Testis (tissue), 3 donors: ENCODE data around the gene PTPRN2. TPM values are rescaled to one million over a fixed set of nuclear protein-coding genes. Genes with fewer than 3 reads are reported as not detected.

Experiments
- DNase-seq: peaks from one replicate; pipeline ENCODE4 v3.0.0-alpha.2; 2019
- H3K27ac ChIP-seq, 2 donors: fragments of 200-600 bp; sonication (generic); one replicate each; pipeline ENCODE4 v1.5.1; 2019
- H3K27me3 ChIP-seq: fragments of 200-600 bp; sonication (generic); one replicate; pipeline ENCODE4 v1.5.1; 2019
- H3K36me3 ChIP-seq: fragments of 200-600 bp; sonication (generic); one replicate; pipeline ENCODE4 v1.5.1; 2017; ENCODE audit warnings: low read depth; ENCODE audit errors: missing control alignments
- H3K4me1 ChIP-seq: fragments of 200-600 bp; sonication (generic); one replicate; pipeline ENCODE4 v1.5.1; 2019
- H3K4me3 ChIP-seq, 2 donors: fragments of 200-600 bp; sonication (generic); one replicate each; pipeline ENCODE4 v1.5.1; 2017 to 2019
- H3K9me3 ChIP-seq: fragments of 200-600 bp; sonication (generic); one replicate; pipeline ENCODE4 v1.5.1; 2017
- POLR2A ChIP-seq: fragments of 450-650 bp; IDR thresholded peaks from one replicate; pipeline ENCODE4 v1.6.1; 2017; ENCODE audit warnings: antibody characterized with exemption, mild to moderate bottlenecking, moderate library complexity
- WGBS, 2 donors: methylation state at CpG; one replicate each; pipeline ENCODE4 v1.1.5; 2018; 5-methylcytosine and 5-hydroxymethylcytosine counted together
- intact Hi-C: fragments of 100-400 bp; cut with DNase I; formaldehyde crosslinking; loops from one replicate; pipeline ENCODE4 v1.15.1; 2023; ENCODE audit warnings: low total_unique reads
- polyA plus RNA-seq: library from polyadenylated mRNA; stranded (reverse); fragments of 350-450 nt; fragmentation: Illumina TruSeq; extraction: RNeasy Lipid Tissue Mini Kit (QIAGEN cat#74804); gene quantifications from one replicate; pipeline ENCODE4 v1.2.3, GENCODE V29; 2014; ENCODE audit warnings: low read depth, low replicate concordance; ENCODE audit not compliant: insufficient read depth
- total RNA-seq, 2 donors: library from RNA; depleted of rRNA; stranded (reverse); fragments of >200 nt; gene quantifications; one replicate each; pipeline ENCODE4 v1.2.3, GENCODE V29; 2016
- TF ChIP-seq, protein P1 (sequence below), 3 experiments: fragments of 450-650 bp in 2 of 3; fragments of 200-600 bp in 1 of 3; sonication (generic) in 1 of 3; IDR thresholded peaks; one replicate each; pipeline ENCODE4 v1.5.1; 2016 to 2019; ENCODE audit warnings: antibody characterized with exemption in 3 of 3, mild to moderate bottlenecking in 2 of 3, moderate library complexity in 1 of 3

PTPRN2 gene
- total and polyA plus RNA-seq, 3 donors from 2014 or later: 9.3 to 10.8 (median 9.8) TPM

DNA sequence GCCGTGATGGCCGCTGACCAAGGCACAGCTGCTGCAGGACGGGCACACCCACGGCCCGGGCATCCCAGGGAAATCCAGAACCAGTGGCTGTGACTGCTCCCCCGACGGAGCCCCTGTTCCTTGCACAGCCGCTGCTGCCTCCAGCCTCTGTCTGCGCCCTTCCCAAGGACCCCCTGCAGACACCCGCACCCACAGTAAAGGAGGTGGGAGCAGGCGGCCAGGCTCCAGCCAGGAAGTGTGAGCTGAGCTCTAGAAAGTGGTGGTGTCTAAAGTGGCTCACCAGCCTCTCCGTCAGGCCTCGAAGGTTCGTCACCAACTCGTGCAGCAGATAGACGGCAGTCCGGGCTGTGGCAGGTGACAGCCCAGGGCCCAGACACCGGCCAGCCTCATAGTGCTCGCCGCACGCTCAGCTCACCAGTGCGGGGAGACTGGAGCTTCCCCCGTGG lies 944.1 kb downstream of the PTPRN2 start:
- WGBS, 2 donors: 80 to 92% methylated on average over 4 to 23 of the region's 23 CpGs
- intact Hi-C loops: no loop called here

DNA sequence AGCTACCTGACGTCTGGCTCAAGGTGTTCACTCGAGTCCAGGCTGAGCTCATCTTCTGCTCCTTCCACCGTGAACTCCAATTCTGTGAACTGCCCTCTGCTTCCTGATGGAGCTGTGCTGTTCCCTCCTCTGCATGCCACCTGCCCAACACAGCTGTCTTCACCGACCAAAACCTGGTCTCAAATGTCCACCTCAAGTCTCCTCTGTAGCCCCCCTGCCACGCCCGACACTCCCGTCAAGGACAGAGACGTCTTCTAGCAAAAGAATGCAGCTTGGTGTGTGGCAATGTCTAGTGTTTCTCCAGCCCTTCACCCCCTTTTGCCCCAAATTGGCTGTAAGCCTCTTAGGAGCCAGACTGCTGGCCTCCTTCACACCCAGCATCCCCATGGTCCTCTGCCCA lies 945.8 kb downstream of the PTPRN2 start:
- WGBS, 2 donors: 77 to 83% methylated on average over 8 of the region's 8 CpGs
- Histone ChIP-seq H3K27me3 (no peaks in the 10 kb centered on the region), H3K4me1 (no peaks in the 10 kb centered on the region)

More for the DNA sequence above, 944.1 kb downstream of the PTPRN2 start:
- Histone ChIP-seq H3K4me3 (no peak overlapping the region), H3K27me3 (no peaks in the 10 kb centered on the region), H3K4me1 (no peaks in the 10 kb centered on the region), H3K9me3 (no peaks in the 10 kb centered on the region), H3K36me3 (no peaks in the 10 kb centered on the region), H3K27ac (no peak overlapping the region)
- TF ChIP-seq, protein P1, sequence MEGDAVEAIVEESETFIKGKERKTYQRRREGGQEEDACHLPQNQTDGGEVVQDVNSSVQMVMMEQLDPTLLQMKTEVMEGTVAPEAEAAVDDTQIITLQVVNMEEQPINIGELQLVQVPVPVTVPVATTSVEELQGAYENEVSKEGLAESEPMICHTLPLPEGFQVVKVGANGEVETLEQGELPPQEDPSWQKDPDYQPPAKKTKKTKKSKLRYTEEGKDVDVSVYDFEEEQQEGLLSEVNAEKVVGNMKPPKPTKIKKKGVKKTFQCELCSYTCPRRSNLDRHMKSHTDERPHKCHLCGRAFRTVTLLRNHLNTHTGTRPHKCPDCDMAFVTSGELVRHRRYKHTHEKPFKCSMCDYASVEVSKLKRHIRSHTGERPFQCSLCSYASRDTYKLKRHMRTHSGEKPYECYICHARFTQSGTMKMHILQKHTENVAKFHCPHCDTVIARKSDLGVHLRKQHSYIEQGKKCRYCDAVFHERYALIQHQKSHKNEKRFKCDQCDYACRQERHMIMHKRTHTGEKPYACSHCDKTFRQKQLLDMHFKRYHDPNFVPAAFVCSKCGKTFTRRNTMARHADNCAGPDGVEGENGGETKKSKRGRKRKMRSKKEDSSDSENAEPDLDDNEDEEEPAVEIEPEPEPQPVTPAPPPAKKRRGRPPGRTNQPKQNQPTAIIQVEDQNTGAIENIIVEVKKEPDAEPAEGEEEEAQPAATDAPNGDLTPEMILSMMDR (IDR thresholded peaks at IDR 0.05): no peak
- TF ChIP-seq POLR2A: no peak
- no peak for DNase-seq

GRCh38 chr7:157640144-157640543 lies 947.5 kb downstream of the PTPRN2 start:
- no peaks in the 10 kb centered on the region for H3K9me3 ChIP-seq
- no peak for DNase-seq
- 95 to 96% methylated on average over 1 of the region's 1 CpG for WGBS, 2 donors
- TF ChIP-seq, protein P1 (IDR thresholded peaks at IDR 0.05): no peak
- no peak for TF ChIP-seq POLR2A
- H3K36me3 ChIP-seq: no peaks in the 10 kb centered on the region
- H3K27ac ChIP-seq: no peak overlapping the region
- no peak overlapping the region for H3K4me3 ChIP-seq
- no peaks in the 10 kb centered on the region for H3K27me3 ChIP-seq
- no peaks in the 10 kb centered on the region for H3K4me1 ChIP-seq
- intact Hi-C loops: no loop called here

More for the DNA sequence above, 945.8 kb downstream of the PTPRN2 start:
- no peak overlapping the region for H3K4me3 ChIP-seq
- H3K27ac ChIP-seq: no peak overlapping the region
- no peaks in the 10 kb centered on the region for H3K9me3 ChIP-seq
- intact Hi-C loops: no loop called here
- no peaks in the 10 kb centered on the region for H3K36me3 ChIP-seq
- TF ChIP-seq, protein P1 (IDR thresholded peaks at IDR 0.05): no peak
- TF ChIP-seq POLR2A: no peak
- no peak for DNase-seq

- no peak for TF ChIP-seq POLR2A
- TF ChIP-seq, protein P1 (IDR thresholded peaks at IDR 0.05): no peak
- H3K36me3 ChIP-seq: no peaks in the 10 kb centered on the region
- H3K4me3 ChIP-seq: no peak overlapping the region
- no peaks in the 10 kb centered on the region for H3K4me1 ChIP-seq
- H3K27ac ChIP-seq: no peak overlapping the region
- no peaks in the 10 kb centered on the region for H3K27me3 ChIP-seq
- intact Hi-C loops: no loop called here
- WGBS, 2 donors: 93 to 95% methylated on average over 8 of the region's 8 CpGs
- no peaks in the 10 kb centered on the region for H3K9me3 ChIP-seq
- no peak for DNase-seq
Observed at GRCh38 chr7:157638563-157638962, 949.1 kb downstream of the PTPRN2 start.

DNA sequence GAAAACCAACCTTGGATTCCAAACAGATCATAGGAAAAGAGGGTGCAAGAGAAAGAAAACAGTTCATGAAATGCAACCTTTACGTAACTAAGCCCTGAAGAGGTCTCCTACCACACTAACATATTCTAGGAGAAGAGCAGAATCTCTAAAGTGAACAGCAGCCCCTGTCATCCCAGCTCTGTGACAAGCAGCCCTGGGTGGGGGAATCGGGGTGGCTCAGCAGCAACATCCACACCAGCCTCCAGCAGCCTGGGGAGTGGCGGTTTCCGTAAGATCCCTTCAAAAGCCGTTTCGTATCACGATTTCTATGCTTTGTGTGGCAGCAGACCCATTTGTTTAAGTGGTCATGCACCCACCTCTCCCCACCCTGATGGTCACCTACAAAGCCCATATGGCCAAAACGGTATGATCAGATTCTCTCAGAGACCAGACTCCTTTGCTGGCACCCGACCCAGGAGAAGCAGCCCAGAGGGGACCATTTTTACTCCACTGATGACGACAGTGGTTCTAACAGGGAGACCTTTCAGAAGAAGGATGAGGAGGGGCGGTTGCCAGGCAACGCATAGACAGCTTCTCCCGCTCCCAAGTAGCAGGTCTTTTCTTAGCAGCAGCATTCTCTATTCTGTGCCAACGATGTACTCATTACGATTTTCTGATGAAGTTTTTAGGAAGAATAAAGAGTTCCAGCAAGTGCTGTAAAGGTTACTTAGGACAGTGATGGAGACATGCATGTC lies 950.2 kb downstream of the PTPRN2 start:
- Histone ChIP-seq H3K27me3 (no peaks in the 10 kb centered on the region), H3K9me3 (no peaks in the 10 kb centered on the region), H3K4me3 (no peak overlapping the region), H3K36me3 (no peaks in the 10 kb centered on the region), H3K4me1 (no peaks in the 10 kb centered on the region), H3K27ac (no peak overlapping the region)
- no peak for TF ChIP-seq POLR2A
- TF ChIP-seq, protein P1 (IDR thresholded peaks at IDR 0.05): no peak
- 86% methylated on average over 15 of the region's 15 CpGs for WGBS, 2 donors
- no peak for DNase-seq
- intact Hi-C loops: no loop called here
